Measurements from ENCODE around the gene DDX60.
A peak's percentile ranks its signal among the peaks of the same experiment; 100 is the strongest.

DDX60 gene

GRCh38 chr4:168325591-168325990, 7.0 kb upstream of the DDX60 start:
- TF ChIP-seq CTCF (IDR thresholded peaks at IDR 0.05; ENCODE audit: low read depth, low read length): no peak
- H3K4me3 ChIP-seq (replicated peaks in 1 of 2; ENCODE audit: low read depth in 2 of 2, low read length in 2 of 2): no peak overlapping the region
- DNase-seq (ENCODE audit: low read depth in 2 of 2): no peak

DNA sequence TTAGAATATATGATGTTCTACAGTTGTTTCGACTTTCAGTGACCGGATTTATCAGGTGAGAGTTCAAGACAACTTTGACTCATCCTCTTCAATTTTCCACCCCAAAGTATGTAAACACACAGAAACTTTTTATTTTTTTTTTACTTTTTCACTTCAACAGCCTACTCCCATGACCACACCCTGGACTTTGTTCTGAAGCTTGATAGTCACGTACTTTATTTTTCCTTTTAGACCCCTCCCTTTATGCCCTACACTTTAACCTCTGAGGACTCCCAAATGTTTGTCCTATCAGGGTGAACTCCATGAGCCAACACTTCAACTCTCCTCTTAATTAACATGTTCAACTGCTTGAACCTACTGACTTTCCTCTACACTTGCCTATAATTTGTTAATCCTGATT, 2.5 kb upstream of the DDX60 start:
- no peak for DNase-seq (ENCODE audit: low read depth in 2 of 2)
- no peak overlapping the region for H3K4me3 ChIP-seq (replicated peaks in 1 of 2; ENCODE audit: low read depth in 2 of 2, low read length in 2 of 2)
- TF ChIP-seq CTCF (IDR thresholded peaks at IDR 0.05; ENCODE audit: low read depth, low read length): no peak

- DNase-seq (ENCODE audit: low read depth in 2 of 2): no peak
- no peak overlapping the region for H3K4me3 ChIP-seq (replicated peaks in 1 of 2; ENCODE audit: low read depth in 2 of 2, low read length in 2 of 2)
- TF ChIP-seq CTCF (IDR thresholded peaks at IDR 0.05; ENCODE audit: low read depth, low read length): no peak
Measured at GRCh38 chr4:168319486-168320019, 1.0 kb upstream of the DDX60 start.

- H3K4me3 ChIP-seq (replicated peaks in 1 of 2; ENCODE audit: low read depth in 2 of 2, low read length in 2 of 2): peak overlapping the region in 1 of 2 donors; percentile 89
- no peak for TF ChIP-seq CTCF (IDR thresholded peaks at IDR 0.05; ENCODE audit: low read depth, low read length)
- no peak for DNase-seq (ENCODE audit: low read depth in 2 of 2)
Measured at GRCh38 chr4:168317621-168318020, 931 bp downstream of the DDX60 start.

DNA sequence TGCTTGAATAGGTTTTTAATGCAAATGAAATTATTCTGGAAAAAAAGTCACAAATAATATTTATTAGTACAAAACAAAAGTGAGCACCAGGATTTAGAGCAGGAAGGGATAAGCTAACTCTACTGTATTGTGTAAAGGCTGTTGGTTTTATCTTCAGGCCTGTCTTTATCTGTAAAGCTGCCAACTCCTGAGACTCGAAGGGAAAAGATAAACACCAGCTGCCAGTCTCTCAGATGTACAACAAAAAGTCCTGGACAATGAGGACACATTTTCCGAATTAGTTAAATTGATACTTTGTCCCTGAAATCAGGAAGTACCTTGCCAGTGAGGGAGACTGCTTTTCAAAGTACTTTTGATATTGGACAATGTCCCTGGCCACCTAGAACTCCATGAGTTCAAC, 8.8 kb downstream of the DDX60 start:
- H3K4me3 ChIP-seq (replicated peaks in 1 of 2; ENCODE audit: low read depth in 2 of 2, low read length in 2 of 2): no peak overlapping the region
- DNase-seq (ENCODE audit: low read depth in 2 of 2): peak in 1 of 2 donors; percentile 65
- TF ChIP-seq CTCF (IDR thresholded peaks at IDR 0.05; ENCODE audit: low read depth, low read length): no peak

DNA sequence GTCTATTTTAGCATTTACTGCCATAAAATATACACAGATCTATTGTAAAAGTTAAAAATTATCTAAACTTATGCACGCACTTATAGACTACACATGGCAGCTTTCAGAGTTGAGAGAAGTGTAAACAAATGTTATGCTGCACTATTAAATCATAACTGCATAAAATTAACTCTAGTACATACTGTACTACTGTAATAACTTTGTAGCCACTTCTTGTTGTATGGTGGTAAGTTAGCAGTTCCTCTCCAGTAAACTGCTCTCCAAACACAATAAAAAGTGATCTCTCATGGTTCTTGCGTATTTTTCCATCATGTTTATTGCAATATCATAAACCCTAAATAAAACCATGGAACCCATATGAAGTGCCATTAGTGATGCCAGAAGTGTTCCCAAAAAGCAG, 9.6 kb downstream of the DDX60 start:
- H3K4me3 ChIP-seq (replicated peaks in 1 of 2; ENCODE audit: low read depth in 2 of 2, low read length in 2 of 2): no peak overlapping the region
- no peak for TF ChIP-seq CTCF (IDR thresholded peaks at IDR 0.05; ENCODE audit: low read depth, low read length)
- no peak for DNase-seq (ENCODE audit: low read depth in 2 of 2)

- TF ChIP-seq CTCF (IDR thresholded peaks at IDR 0.05; ENCODE audit: low read depth, low read length): no peak
- DNase-seq (ENCODE audit: low read depth in 2 of 2): no peak
- no peak overlapping the region for H3K4me3 ChIP-seq (replicated peaks in 1 of 2; ENCODE audit: low read depth in 2 of 2, low read length in 2 of 2)
Measured at GRCh38 chr4:168306476-168306875, 12.1 kb downstream of the DDX60 start.

All from cardiac fibroblast (primary cell).